ENCODE results near the gene PIGH.

PIGH gene

GRCh38 chr14:67599698-67600561 is at the start of gene PIGH:
Gene PIGH (minus strand): TSS chr14:67600268. CDS start chr14:67600203, 65 bp downstream.
- peak within 1 kb of the TSS; percentile 94 for H2AFZ ChIP-seq (ENCODE audit: low read depth)
- peak; percentile 42 for TF ChIP-seq CTCF (conservative IDR thresholded peaks at IDR 0.05; ENCODE audit: low read depth, low read length)
- no peaks in the 10 kb centered on the region for H3K27me3 ChIP-seq (ENCODE audit: insufficient read depth, low read depth)

GRCh38 chr14:67646131-67646530 is 46.1 kb upstream of the PIGH start:
- Histone ChIP-seq H3K27ac (no peak overlapping the region), H3K4me3 (IDR thresholded peaks at IDR 0.05; ENCODE audit: insufficient read depth, low read depth, low read length) (no peak overlapping the region), H3K79me2 (ENCODE audit: insufficient read depth, low read depth) (no peaks in the 10 kb centered on the region), H3K27me3 (ENCODE audit: insufficient read depth, low read depth) (no peaks in the 10 kb centered on the region), H3K36me3 (ENCODE audit: insufficient read depth) (no peaks in the 10 kb centered on the region), H2AFZ (ENCODE audit: low read depth) (no peak overlapping the region), H4K20me1 (ENCODE audit: insufficient read depth) (no peaks in the 10 kb centered on the region), H3K9ac (no peak overlapping the region), H3K4me1 (ENCODE audit: low read depth, poor library complexity, severe bottlenecking) (peaks cover 42% of the 10 kb centered on the region), H3K4me2 (no peak overlapping the region)
- no peak for TF ChIP-seq CTCF (conservative IDR thresholded peaks at IDR 0.05; ENCODE audit: low read depth, low read length)

More at GRCh38 chr14:67599698-67600561, at the start of gene PIGH:
- Histone ChIP-seq H3K4me2 (peak within 1 kb of the TSS; percentile 92), H3K4me1 (ENCODE audit: low read depth, poor library complexity, severe bottlenecking) (peaks cover 10% of the 10 kb centered on the region), H4K20me1 (ENCODE audit: insufficient read depth) (no peaks in the 10 kb centered on the region), H3K27ac (no peak within 1 kb of the TSS; the same call in 1 of the 2 replicates), H3K36me3 (ENCODE audit: insufficient read depth) (no peaks in the 10 kb centered on the region), H3K4me3 (IDR thresholded peaks at IDR 0.05; ENCODE audit: insufficient read depth, low read depth, low read length) (no peak within 1 kb of the TSS), H3K9ac (peak within 1 kb of the TSS; percentile 58; the same call in 1 of the 2 replicates), H3K79me2 (ENCODE audit: insufficient read depth, low read depth) (no peaks in the 10 kb centered on the region)

GRCh38 chr14:67645414-67645813 is 45.3 kb upstream of the PIGH start:
- peaks cover 46% of the 10 kb centered on the region for H3K4me1 ChIP-seq (ENCODE audit: low read depth, poor library complexity, severe bottlenecking)
- no peak overlapping the region for H3K4me3 ChIP-seq (IDR thresholded peaks at IDR 0.05; ENCODE audit: insufficient read depth, low read depth, low read length)
- H3K27me3 ChIP-seq (ENCODE audit: insufficient read depth, low read depth): no peaks in the 10 kb centered on the region
- TF ChIP-seq CTCF (conservative IDR thresholded peaks at IDR 0.05; ENCODE audit: low read depth, low read length): no peak
- no peaks in the 10 kb centered on the region for H3K36me3 ChIP-seq (ENCODE audit: insufficient read depth)
- no peaks in the 10 kb centered on the region for H4K20me1 ChIP-seq (ENCODE audit: insufficient read depth)
- H3K9ac ChIP-seq: no peak overlapping the region
- H3K27ac ChIP-seq: no peak overlapping the region
- H3K4me2 ChIP-seq: no peak overlapping the region
- no peak overlapping the region for H2AFZ ChIP-seq (ENCODE audit: low read depth)
- H3K79me2 ChIP-seq (ENCODE audit: insufficient read depth, low read depth): no peaks in the 10 kb centered on the region

GRCh38 chr14:67644428-67644827 is 44.4 kb upstream of the PIGH start:
- Histone ChIP-seq H3K36me3 (ENCODE audit: insufficient read depth) (no peaks in the 10 kb centered on the region), H2AFZ (ENCODE audit: low read depth) (no peak overlapping the region), H3K4me1 (ENCODE audit: low read depth, poor library complexity, severe bottlenecking) (peaks cover 46% of the 10 kb centered on the region), H3K27me3 (ENCODE audit: insufficient read depth, low read depth) (no peaks in the 10 kb centered on the region), H3K4me3 (IDR thresholded peaks at IDR 0.05; ENCODE audit: insufficient read depth, low read depth, low read length) (no peak overlapping the region), H3K4me2 (no peak overlapping the region), H3K79me2 (ENCODE audit: insufficient read depth, low read depth) (no peaks in the 10 kb centered on the region), H3K27ac (no peak overlapping the region), H4K20me1 (ENCODE audit: insufficient read depth) (no peaks in the 10 kb centered on the region), H3K9ac (no peak overlapping the region)
- no peak for TF ChIP-seq CTCF (conservative IDR thresholded peaks at IDR 0.05; ENCODE audit: low read depth, low read length)

All from KMS-11 (cell line).